Uterus (tissue), 4 donors: Measurements from ENCODE around the gene UBE2D2. TPM values are rescaled to one million over a fixed set of nuclear protein-coding genes. Genes with fewer than 3 reads are reported as not detected.

Experiments used
- DNase-seq, 2 donors: peaks; one replicate each; pipeline ENCODE4 v3.0.0-alpha.2; 2019 to 2020
- H3K27ac ChIP-seq, 2 donors: fragments of 200-600 bp; sonication (generic); 1 replicate in 1 of 2; 2 replicates in 1 of 2; pipeline ENCODE4 v1.5.1; 2016 to 2018
- H3K27me3 ChIP-seq, 2 donors: fragments of 200-600 bp; sonication (generic); one replicate each; pipeline ENCODE4 v1.5.1; 2018 to 2019; ENCODE audit warnings: control low read depth in 1 of 2
- H3K36me3 ChIP-seq, 2 donors: fragments of 200-600 bp; sonication (generic); one replicate each; pipeline ENCODE4 v1.5.1; 2019; ENCODE audit warnings: control low read depth in 1 of 2
- H3K4me1 ChIP-seq, 2 donors: fragments of 200-600 bp; sonication (generic); one replicate each; pipeline ENCODE4 v1.5.1; 2018 to 2019; ENCODE audit warnings: control low read depth in 1 of 2
- H3K4me3 ChIP-seq, 2 donors: fragments of 200-600 bp; sonication (generic); 1 replicate in 1 of 2; 2 replicates in 1 of 2; pipeline ENCODE4 v1.5.1; 2018 to 2019; ENCODE audit warnings: mild to moderate bottlenecking in 1 of 2
- H3K9me3 ChIP-seq, 2 donors: fragments of 200-600 bp; sonication (generic); one replicate each; pipeline ENCODE4 v1.5.1; 2019; ENCODE audit warnings: control low read depth in 1 of 2
- POLR2A ChIP-seq, 2 donors: fragments of 450-650 bp; IDR thresholded peaks; one replicate each; pipeline ENCODE4 v1.6.1; 2016; ENCODE audit warnings: antibody characterized with exemption in 2 of 2, mild to moderate bottlenecking in 1 of 2, moderate library complexity in 1 of 2
- intact Hi-C: fragments of 100-400 bp; cut with DNase I; formaldehyde crosslinking; loops from one replicate; pipeline ENCODE4 v1.15.1; 2023; ENCODE audit warnings: low total_unique reads
- total RNA-seq, 4 donors: library from RNA; depleted of rRNA in 3 of 4; stranded (reverse); fragments of >200 nt in 3 of 4; gene quantifications; one replicate each; pipeline versions ENCODE4 v1.1.0 to v1.2.4, GENCODE V29; 2014 to 2023
- TF ChIP-seq, protein P1 (sequence below), 4 experiments: fragments of 200-600 bp in 2 of 4; fragments of 450-650 bp in 2 of 4; sonication (generic) in 2 of 4; IDR thresholded peaks; one replicate each; pipeline ENCODE4 v1.5.1; 2016 to 2019; ENCODE audit warnings: antibody characterized with exemption in 4 of 4, mild to moderate bottlenecking in 2 of 4, moderate library complexity in 1 of 4
- donor health status: DM: yes; HTN: yes; CAD: no.

UBE2D2 gene
- total RNA-seq, 4 donors from 2014 or later: 34.1 to 153 (median 76.3) TPM

DNA sequence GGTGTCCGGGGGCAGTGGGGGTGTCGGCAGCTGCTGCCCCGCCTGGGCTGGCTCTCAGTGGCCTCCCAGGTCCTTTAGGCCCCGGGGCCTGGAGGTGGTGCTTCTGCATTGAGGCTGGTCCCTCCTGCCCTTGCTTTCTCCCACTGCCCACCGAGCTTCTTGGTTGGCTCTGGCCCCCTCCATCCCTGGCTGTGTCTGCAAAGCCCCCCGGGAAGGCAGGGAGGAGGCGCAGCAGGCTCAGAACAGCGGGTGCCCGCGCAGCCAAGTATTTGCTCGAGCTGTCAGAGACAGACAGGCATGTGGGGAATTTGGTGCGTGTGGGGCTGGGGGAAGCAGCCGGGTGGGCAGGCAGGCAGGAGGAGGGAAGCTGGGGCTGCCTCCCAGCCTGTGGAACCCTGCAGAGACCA, 98.6 kb downstream of the UBE2D2 start:
- peaks cover 4 to 40% of the 10 kb centered on the region in 2 donors for H3K4me1 ChIP-seq
- intact Hi-C loops: no loop called here
- peak overlapping the region; percentile 79 to 88 for H3K27ac ChIP-seq
- no peaks in the 10 kb centered on the region for H3K36me3 ChIP-seq
- no peak for TF ChIP-seq POLR2A (IDR thresholded peaks at IDR 0.05)
- TF ChIP-seq, protein P1, sequence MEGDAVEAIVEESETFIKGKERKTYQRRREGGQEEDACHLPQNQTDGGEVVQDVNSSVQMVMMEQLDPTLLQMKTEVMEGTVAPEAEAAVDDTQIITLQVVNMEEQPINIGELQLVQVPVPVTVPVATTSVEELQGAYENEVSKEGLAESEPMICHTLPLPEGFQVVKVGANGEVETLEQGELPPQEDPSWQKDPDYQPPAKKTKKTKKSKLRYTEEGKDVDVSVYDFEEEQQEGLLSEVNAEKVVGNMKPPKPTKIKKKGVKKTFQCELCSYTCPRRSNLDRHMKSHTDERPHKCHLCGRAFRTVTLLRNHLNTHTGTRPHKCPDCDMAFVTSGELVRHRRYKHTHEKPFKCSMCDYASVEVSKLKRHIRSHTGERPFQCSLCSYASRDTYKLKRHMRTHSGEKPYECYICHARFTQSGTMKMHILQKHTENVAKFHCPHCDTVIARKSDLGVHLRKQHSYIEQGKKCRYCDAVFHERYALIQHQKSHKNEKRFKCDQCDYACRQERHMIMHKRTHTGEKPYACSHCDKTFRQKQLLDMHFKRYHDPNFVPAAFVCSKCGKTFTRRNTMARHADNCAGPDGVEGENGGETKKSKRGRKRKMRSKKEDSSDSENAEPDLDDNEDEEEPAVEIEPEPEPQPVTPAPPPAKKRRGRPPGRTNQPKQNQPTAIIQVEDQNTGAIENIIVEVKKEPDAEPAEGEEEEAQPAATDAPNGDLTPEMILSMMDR (IDR thresholded peaks at IDR 0.05): no peak
- H3K9me3 ChIP-seq: no peaks in the 10 kb centered on the region
- H3K27me3 ChIP-seq: no peaks in the 10 kb centered on the region
- DNase-seq: no peak
- H3K4me3 ChIP-seq: peak overlapping the region in 1 of 2 donors; percentile 17

DNA sequence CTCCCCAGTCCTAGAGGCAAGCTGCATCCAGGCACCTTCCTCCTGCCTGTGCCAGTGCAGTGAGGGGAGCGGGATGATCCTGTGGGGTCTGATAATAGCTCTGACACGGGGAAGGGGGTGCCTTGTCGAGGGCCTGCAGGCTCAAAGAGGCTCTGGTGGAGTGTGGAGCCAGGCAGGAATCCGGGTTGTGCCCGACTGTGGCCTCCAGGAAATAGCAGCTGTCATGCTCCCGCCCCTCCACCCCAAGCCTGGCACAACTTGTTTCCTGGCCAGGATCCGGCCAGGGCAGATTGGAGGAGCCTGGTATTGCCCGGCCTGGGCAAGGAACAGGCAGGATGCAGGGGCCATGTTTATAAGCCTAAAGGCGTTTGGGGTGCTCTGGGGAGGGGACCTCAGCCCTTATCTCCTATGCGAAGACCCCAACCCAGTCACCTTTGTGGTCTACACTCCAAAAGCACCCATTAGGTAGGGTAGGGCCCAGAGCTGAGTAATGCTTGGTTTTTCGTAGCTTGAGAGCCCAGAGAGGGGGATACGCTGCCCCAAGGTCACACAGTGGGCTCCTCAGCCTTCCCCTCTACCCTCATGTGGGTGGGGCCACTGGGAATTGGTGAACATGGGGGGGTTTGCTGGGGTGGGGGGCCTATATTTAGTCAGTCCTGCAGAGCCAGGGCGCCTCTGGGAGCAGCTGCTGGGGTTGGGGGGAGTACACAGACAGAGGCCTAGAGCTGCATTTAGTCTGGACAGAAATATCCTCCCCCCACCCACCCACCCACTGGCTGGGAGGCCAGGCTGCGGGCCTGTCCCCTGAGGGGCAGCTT, 99.2 kb downstream of the UBE2D2 start:
- Histone ChIP-seq H3K27ac (peak overlapping the region; percentile 79 to 88), H3K4me3 (peak overlapping the region in 1 of 2 donors; percentile 28), H3K4me1 (peaks cover 4 to 40% of the 10 kb centered on the region in 2 donors), H3K27me3 (no peaks in the 10 kb centered on the region), H3K9me3 (no peaks in the 10 kb centered on the region), H3K36me3 (no peaks in the 10 kb centered on the region)
- peak in 1 of 2 donors; percentile 19 for TF ChIP-seq POLR2A (IDR thresholded peaks at IDR 0.05)
- TF ChIP-seq, protein P1 (IDR thresholded peaks at IDR 0.05): no peak
- intact Hi-C loops: no loop called here
- DNase-seq: peak in 1 of 2 donors; percentile 62

DNA sequence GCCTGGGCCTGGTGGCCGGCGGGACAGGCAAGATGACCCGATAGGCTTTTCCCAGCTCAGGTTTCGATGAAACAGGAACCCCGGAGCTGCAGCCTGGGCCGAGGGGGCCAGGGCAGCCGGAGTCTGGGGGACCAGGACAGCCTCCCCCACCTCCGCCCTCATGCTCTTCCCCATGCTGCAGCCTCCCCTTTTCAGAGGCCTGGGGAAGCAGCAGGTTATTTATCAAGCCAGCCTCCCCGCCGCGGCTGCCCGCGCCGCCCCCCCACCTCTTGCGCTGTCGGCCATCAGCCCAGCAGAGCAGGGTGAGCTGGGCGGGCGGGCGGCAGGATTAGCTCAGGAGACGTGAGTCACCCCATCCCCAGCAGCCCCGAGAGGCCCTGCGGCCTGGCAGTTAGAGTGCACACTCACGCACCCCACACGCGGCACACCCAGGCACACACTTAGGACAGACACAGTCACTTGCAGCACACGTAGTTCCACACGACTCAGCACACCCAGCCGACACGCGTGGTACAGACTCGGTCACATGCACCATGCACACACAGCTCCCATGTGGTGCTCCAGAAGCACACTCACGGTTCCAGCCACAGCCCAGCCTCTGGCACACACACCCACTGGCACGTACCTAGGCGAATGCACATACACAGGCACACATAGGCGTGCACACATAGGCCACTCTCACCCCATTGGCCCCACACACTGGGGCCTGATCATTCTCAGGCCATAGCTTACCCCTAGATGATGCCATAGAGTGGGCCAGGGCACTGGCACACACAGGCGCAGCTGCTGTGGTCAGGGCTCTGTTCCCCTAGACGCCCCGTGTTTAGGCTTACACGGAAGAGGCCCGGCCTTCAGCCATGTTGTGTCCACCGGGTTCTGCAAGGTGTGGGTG, 100.0 kb downstream of the UBE2D2 start:
- Histone ChIP-seq H3K36me3 (no peaks in the 10 kb centered on the region), H3K4me1 (peaks cover 0 to 31% of the 10 kb centered on the region in 2 donors), H3K27me3 (no peaks in the 10 kb centered on the region), H3K27ac (peak overlapping the region; percentile 79 to 88), H3K4me3 (peak overlapping the region in 1 of 2 donors; percentile 28), H3K9me3 (no peaks in the 10 kb centered on the region)
- TF ChIP-seq, protein P1 (IDR thresholded peaks at IDR 0.05): no peak
- TF ChIP-seq POLR2A (IDR thresholded peaks at IDR 0.05): peak; percentile 31 to 34
- peak; percentile 83 to 90 for DNase-seq
- intact Hi-C loops: no loop called here

DNA sequence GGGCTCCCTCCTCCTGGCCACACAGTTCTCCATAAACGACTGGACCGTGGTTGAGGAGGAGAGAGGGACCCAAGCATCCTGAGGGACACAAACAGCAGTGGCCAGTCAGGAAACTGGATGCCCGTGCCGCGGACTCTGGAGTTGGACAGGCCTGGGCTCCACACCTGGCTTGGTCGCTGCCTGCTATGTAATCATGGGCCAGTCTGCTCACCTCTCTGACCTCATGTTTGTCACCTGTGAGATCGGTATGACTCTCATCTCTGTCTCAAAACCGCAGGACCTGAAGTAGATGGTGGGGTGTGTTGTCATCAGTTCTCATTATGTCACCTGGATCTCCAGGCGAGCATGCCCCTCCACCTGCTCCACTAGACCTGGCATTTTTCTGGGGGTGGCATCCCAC, 101.5 kb downstream of the UBE2D2 start:
- intact Hi-C loops: no loop called here
- H3K27me3 ChIP-seq: no peaks in the 10 kb centered on the region
- TF ChIP-seq, protein P1 (IDR thresholded peaks at IDR 0.05): no peak
- TF ChIP-seq POLR2A (IDR thresholded peaks at IDR 0.05): no peak
- peak overlapping the region; percentile 79 to 88 for H3K27ac ChIP-seq
- no peaks in the 10 kb centered on the region for H3K9me3 ChIP-seq
- DNase-seq: no peak
- H3K36me3 ChIP-seq: no peaks in the 10 kb centered on the region
- H3K4me3 ChIP-seq: no peak overlapping the region
- H3K4me1 ChIP-seq: peaks cover 0 to 34% of the 10 kb centered on the region in 2 donors
